NB4 (cell line): ENCODE results near the gene CTF1.

Experiments used
- CTCF ChIP-seq: IDR thresholded peaks from one replicate; pipeline ENCODE4 v1.5.1; 2012; ENCODE audit warnings: low read depth, low read length
- POLR2A ChIP-seq: IDR thresholded peaks from 2 replicates; pipeline ENCODE4 v1.6.1; 2011; ENCODE audit warnings: mild to moderate bottlenecking; ENCODE audit not compliant: insufficient read length; ENCODE audit errors: extremely low read depth

GRCh38 chr16:30949650-30950515, 53.5 kb downstream of the CTF1 start:
- peak; percentile 11 for TF ChIP-seq CTCF
- peak; percentile 55 for TF ChIP-seq POLR2A
